ENCODE measurements around the gene CDC42BPB.

DNA sequence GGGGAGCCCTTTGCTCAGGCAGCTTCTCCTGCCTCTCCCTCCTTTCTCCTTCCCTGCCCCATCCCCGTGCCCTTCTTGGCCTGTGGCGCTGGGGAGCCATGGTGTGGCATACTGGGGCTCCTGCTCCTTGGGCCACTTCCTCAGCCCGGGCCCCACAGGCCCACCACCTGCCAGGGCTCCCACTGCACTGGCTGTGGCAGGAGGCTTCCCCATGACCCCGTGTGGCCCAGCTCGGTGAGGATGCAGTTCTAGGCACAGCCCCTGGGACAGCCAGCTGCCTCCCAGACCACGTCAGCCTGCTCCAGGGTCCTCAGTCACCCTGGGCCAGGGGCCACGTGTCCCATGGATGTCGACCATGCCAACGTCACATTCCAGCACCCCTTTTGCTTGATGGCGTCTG, 147.9 kb downstream of the CDC42BPB start:
- TF ChIP-seq EZH2phosphoT487 (IDR thresholded peaks at IDR 0.05; ENCODE audit: insufficient read depth, low read depth): no peak
- no peak for TF ChIP-seq EZH2 (IDR thresholded peaks at IDR 0.05; ENCODE audit: insufficient read depth, poor library complexity, severe bottlenecking)

Data from GM23248 (cell line).